Left ventricle myocardium inferior (tissue), 1 donor: ENCODE measurements around the gene GGT7. TPM values are rescaled to one million over a fixed set of nuclear protein-coding genes. Genes with fewer than 3 reads are reported as not detected.

Experiments used
- DNase-seq: peaks from one replicate; pipeline ENCODE4 v3.0.0-alpha.2; 2020
- H3K27ac ChIP-seq: fragments of 200-600 bp; replicated peaks from 2 replicates; pipeline ENCODE4 v1.8.0; 2021
- H3K27me3 ChIP-seq: fragments of 200-600 bp; 2 replicates; pipeline ENCODE4 v1.8.0; 2021; ENCODE audit warnings: low read depth
- H3K36me3 ChIP-seq: fragments of 200-600 bp; 2 replicates; pipeline ENCODE4 v1.8.0; 2021
- H3K4me1 ChIP-seq: fragments of 200-600 bp; 2 replicates; pipeline ENCODE4 v1.8.0; 2021
- H3K4me3 ChIP-seq: fragments of 200-600 bp; 2 replicates; pipeline ENCODE4 v1.8.0; 2021; ENCODE audit warnings: mild to moderate bottlenecking, moderate library complexity
- H3K9me3 ChIP-seq: fragments of 200-600 bp; replicated peaks from 2 replicates; pipeline ENCODE4 v1.8.0; 2021
- CTCF ChIP-seq: fragments of 200-600 bp; IDR thresholded peaks from 2 replicates; pipeline ENCODE4 v1.8.0; 2021; ENCODE audit warnings: antibody characterized with exemption, mild to moderate bottlenecking, borderline replicate concordance
- intact Hi-C: fragments of 100-400 bp; cut with micrococcal nuclease; formaldehyde crosslinking; loops from one replicate; pipeline ENCODE4 v1.11.0; 2022
- total RNA-seq: library from RNA; stranded (reverse); fragmentation: NEBNext Ultra II Directional; extraction: Animal tissue kit (Norgen Biotek cat#: 25700); gene quantifications from one replicate; pipeline ENCODE4 v1.2.1, GENCODE V29; 2021
- donor health status: DM: no; HTN: yes; CAD: no; lungs with severe emphysema.

Gene GGT7
- total RNA-seq, 1 donor from 2014 or later = 21.6 TPM

GRCh38 chr20:34887023-34887422 lies 14.4 kb upstream of the GGT7 start:
- Histone ChIP-seq H3K27ac (no peak overlapping the region), H3K4me3 (no peak overlapping the region), H3K36me3 (peaks cover 31% of the 10 kb centered on the region), H3K4me1 (peaks cover 55% of the 10 kb centered on the region), H3K27me3 (no peaks in the 10 kb centered on the region), H3K9me3 (no peaks in the 10 kb centered on the region)
- intact Hi-C loops = no loop called here
- no peak for TF ChIP-seq CTCF
- DNase-seq = no peak

- H3K9me3 ChIP-seq = no peaks in the 10 kb centered on the region
- peaks cover 31% of the 10 kb centered on the region for H3K36me3 ChIP-seq
- H3K27me3 ChIP-seq = no peaks in the 10 kb centered on the region
- intact Hi-C loops = no loop called here
- DNase-seq = no peak
- TF ChIP-seq CTCF = no peak
- H3K4me3 ChIP-seq = no peak overlapping the region
- peaks cover 46% of the 10 kb centered on the region for H3K4me1 ChIP-seq
- no peak overlapping the region for H3K27ac ChIP-seq
Measured at GRCh38 chr20:34886122-34886521, 13.5 kb upstream of the GGT7 start.

GRCh38 chr20:34884260-34884659 lies 11.6 kb upstream of the GGT7 start:
- Histone ChIP-seq H3K4me1 (peaks cover 45% of the 10 kb centered on the region), H3K27ac (no peak overlapping the region), H3K9me3 (no peaks in the 10 kb centered on the region), H3K27me3 (no peaks in the 10 kb centered on the region), H3K4me3 (no peak overlapping the region), H3K36me3 (peaks cover 31% of the 10 kb centered on the region)
- DNase-seq = no peak
- intact Hi-C loops = no loop called here
- no peak for TF ChIP-seq CTCF

GRCh38 chr20:34883809-34884208 lies 11.2 kb upstream of the GGT7 start:
- intact Hi-C loops = no loop called here

GRCh38 chr20:34883087-34883688 lies 10.5 kb upstream of the GGT7 start:
- intact Hi-C loops = no loop called here
- no peaks in the 10 kb centered on the region for H3K27me3 ChIP-seq
- no peak for DNase-seq
- no peaks in the 10 kb centered on the region for H3K9me3 ChIP-seq
- TF ChIP-seq CTCF = no peak
- peaks cover 45% of the 10 kb centered on the region for H3K4me1 ChIP-seq
- peaks cover 31% of the 10 kb centered on the region for H3K36me3 ChIP-seq
- H3K27ac ChIP-seq = peak overlapping the region; percentile 0
- H3K4me3 ChIP-seq = no peak overlapping the region

More at GRCh38 chr20:34883809-34884208, 11.2 kb upstream of the GGT7 start:
- H3K4me1 ChIP-seq = peaks cover 45% of the 10 kb centered on the region
- H3K4me3 ChIP-seq = no peak overlapping the region
- no peak for TF ChIP-seq CTCF
- no peak overlapping the region for H3K27ac ChIP-seq
- DNase-seq = no peak
- peaks cover 31% of the 10 kb centered on the region for H3K36me3 ChIP-seq
- no peaks in the 10 kb centered on the region for H3K27me3 ChIP-seq
- H3K9me3 ChIP-seq = no peaks in the 10 kb centered on the region
